DMS114 treated with DMSO at 0.1 percent for 48 hours (cell line): Measurements from ENCODE around the gene R3HDM4.

Experiments
- DNase-seq: peaks from one replicate; lab custom pipeline; 2025; ENCODE audit not compliant: unreplicated experiment; lab: John Stamatoyannopoulos, UW

Gene R3HDM4

DNA sequence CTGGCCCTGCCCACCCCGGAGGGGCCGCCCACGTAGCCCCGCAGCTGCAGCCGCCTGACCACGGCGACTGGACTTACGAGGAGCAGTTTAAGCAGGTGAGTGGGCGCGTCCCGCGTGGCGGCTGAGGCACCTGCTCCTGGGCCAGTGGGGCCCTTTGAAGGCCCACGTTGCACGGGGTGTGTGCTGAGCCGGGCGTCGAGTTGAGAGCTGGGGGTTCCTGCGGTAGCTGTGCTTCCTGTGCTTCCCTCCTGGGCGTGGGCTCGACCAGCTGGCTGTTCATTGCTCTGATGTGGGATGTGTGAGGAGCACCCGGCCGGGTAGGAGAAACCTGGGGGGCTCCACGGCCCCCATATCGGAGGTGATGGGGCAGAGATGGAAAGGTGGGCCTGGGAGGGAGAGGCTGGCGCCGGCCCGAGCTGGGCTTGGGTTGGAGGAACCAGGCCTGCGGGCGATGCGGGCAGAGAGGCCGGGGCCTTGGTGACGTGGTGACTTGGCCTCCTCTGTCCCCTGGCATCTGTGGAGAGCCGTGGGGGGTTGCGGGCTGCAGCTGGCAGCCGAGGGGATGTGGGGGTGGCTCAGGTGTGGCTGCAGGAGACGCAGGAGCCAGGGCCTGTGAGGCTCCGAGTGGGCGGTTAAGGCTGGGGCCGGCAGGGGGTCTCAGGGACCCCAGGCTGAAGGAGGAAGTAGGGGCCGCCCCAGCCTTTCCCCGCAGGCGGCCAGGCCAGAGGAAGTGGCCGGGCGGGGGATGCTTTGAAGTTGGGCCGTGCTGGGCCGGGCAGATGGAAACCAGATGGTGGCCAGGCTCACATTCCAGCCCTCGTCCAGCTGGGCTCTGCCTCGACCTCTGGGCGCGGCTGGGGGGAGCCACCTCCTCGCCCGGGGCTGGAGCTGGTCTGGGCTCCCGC lies 19.9 kb upstream of the R3HDM4 start:
- DNase-seq, result no peak

DNA sequence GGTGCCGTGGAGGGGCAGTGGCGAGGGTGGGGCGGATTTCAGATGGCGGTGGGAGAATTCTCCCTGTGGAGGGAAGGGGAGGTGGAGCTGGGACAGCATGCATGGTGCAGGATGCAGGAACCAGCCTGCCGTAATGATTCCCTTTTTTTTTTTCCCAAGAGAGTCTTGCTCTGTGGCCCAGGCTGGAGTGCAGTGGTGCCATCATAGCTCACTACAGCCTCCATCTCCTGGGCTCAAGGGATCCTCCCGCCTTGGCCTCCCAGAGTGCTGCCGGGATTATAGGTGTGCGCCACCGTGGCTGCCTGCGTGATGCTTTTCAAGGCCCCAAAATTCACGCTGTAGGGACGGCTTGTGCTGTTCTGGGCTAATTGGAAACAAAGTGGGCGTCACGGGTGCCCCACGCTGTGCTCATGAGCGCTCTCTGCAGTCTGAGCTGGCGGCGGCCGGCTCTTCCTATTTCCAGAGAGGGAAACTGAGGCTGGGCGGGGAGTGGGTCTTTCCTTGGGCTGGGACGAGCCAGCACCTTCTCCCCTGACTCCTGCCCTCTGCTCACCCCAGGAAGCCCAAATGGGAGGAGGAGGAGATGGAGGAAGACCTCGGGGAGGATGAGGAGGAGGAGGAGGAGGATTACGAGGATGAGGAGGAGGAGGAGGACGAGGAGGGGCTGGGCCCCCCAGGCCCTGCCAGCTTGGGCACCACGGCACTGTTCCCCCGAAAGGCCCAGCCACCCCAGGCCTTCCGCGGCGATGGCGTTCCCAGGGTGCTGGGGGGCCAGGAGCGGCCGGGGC lies 19.0 kb upstream of the R3HDM4 start:
- DNase-seq, result no peak

DNA sequence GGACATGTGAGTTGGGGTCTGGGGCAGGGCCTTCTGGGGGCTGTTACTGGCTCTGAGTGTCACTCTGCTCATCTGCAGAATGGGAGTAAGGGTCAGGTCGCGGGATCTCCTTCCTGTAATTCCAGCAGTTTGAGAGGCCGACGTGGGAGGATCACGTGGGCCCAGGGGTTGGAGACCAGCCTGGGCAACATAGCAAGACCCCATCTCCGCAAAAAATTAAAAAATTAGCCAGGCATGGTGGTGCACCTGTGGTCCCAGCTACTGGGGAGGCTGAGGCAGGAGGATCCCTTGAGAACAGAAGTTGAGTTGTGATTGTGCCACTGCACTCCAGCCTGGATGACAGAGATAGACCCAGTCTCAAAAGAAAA lies 16.9 kb upstream of the R3HDM4 start:
- no peak for DNase-seq

DNA sequence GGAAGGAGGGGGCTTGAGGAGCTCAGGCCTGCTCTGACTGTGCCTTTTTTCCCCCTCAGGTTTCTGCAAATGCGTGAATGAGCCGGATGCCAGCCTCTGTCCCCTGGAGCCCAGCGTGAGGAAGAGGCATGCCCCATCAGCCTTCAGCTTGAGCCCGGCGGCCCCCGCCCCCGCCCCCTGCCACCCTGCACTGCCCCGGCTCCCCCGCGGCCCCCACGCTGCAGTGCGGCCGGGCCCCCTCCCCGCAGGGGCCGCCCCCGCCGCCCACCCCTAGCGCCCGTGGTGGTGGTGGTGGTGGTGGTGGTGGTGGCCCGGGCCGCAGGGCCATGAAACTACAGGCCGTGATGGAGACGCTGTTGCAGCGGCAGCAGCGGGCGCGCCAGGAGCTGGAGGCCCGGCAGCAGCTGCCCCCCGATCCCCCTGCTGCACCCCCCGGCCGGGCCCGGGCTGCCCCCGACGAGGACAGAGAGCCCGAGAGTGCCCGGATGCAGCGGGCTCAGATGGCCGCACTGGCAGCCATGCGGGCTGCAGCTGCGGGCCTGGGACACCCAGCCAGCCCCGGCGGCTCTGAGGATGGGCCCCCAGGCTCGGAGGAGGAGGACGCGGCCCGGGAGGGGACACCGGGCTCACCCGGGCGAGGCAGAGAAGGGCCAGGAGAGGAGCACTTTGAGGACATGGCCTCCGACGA lies 16.3 kb upstream of the R3HDM4 start:
- DNase-seq, result no peak

DNA sequence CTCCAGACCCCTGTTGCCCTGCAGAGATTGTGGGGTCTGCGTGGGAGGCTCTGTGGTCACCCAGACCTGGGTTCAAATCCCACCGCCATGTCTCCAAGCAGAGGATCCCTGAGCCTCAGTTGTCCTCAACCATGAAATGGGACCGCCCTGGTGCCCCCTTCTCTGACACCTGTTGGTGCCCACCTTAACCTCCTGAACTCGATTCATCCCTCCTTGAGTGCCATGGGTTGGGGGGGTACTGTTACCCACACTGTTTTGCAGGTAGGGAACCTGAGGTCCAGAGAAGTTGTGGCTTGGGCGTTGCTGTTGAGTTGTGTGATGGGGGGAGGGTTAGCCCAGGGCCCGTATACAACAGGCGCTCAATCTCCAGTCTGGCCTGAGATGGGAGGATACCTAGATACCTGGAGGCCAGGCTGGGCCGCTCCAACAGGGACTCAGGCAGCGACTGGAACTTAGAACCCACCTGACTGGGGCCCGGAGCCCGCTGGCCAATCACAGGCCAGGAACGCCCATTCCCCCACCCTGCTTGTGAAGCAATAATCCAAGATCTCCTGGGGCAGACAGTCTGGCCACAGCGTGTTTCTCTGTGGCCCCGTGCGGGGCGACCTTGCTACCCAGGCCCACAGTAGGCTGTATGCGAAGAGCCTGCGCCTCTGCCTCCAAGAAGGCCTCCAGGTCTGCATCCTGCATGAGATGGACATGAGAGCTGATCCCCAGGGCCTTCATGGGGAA lies 15.6 kb upstream of the R3HDM4 start:
- no peak for DNase-seq

DNA sequence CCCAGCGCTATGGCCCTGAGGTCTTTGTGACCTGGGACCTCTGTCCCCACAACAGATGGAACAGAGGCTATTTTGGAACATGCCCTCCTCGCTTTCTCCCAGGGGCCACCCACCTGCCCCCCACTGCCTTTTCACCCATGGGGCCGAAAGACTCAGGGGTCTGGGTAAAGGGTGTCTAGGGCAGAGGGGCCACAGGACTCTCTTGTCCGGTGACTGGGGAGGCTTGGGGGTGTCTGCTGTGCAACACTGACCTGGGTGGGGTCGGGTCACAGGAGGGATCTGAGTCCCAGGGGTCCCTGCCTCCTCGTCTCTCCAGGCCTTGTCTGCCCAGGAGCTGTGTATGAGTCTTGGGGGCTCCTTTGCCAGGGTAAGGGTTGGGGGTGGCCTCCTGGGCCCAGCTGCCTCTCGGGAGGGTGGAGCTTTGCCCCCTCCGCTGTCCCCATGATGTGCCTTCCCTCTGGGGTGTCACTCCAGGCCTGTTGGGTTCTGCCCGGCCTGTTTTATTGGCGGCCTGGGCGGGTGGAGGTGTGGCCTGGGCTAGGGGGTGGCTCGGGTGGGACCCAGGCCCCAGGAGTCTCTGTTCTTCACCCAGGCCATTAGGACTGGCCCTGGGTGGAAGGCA lies 14.9 kb upstream of the R3HDM4 start:
- no peak for DNase-seq

DNA sequence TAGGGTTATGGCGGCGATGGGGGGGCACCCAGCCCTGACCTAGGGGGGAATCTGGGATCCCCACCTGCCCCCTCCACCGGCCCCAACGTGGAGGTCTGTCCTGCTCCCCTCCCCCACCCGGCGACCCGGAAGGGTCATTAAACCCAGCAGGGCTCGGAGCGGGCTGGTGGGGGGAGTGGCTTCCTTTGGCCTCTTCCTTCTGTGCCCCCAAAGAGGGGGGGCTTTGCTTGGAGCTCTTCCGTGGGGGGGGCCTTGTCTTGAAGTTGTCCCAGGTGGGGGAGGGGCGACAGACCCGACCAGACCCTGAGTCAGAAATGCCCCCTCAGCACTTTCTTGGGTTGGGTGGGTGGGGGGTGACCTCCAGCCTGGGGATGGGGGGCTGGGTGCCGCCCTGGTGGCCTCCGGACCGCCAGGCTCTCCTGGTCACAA lies 14.3 kb upstream of the R3HDM4 start:
- DNase-seq, result no peak

DNA sequence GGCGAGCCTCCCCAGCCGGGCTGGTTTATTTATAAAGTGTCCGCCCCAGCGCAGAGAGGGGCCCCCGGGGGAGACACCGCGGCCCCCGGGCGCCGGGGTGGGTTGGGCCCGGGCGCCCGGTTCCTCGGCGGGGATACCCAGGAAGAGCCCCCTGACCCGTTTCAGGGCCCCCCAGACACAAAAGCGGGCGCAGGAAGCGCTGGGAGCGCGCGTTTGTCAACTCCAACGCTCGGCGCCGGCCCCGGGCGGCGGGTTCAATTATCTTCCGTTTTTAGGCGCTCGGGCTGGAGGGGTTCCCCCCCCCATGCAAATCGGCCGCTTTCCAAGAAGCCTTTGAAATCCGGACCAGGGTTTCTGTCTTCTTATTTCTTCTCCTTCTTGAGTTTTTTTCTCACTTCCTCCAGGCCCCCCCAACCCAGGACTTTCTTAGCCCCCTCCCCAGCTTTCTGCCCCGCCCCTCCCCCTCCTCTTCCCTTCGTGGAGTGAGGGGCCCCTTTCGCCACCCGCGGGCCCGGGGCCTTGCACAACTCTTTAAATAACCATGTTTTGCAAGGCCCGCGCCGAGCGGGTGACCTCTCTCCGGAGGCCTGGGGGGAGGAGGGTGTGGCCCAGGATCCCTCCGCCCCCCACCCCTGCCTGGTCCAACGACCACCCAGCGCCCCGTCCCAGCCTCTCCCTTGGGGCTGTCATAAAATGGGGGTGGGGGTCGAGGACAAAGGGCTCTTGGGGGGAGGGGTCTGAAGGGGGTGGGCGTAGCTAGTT lies 13.8 kb upstream of the R3HDM4 start:
- no peak for DNase-seq

DNA sequence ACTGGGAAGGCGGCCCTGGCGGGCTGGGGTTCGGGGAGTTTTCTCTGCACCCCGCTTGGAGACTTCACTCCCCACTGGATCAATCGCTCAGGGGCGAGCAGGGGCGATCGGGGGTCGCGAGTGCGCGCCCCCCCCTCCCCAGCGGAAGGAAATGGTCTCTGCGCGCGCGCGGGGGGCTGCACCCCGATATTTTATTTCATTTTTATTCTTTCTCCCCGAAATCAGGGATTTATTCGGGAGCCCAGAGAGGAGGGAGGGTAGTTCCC lies 13.2 kb upstream of the R3HDM4 start:
- no peak for DNase-seq

DNA sequence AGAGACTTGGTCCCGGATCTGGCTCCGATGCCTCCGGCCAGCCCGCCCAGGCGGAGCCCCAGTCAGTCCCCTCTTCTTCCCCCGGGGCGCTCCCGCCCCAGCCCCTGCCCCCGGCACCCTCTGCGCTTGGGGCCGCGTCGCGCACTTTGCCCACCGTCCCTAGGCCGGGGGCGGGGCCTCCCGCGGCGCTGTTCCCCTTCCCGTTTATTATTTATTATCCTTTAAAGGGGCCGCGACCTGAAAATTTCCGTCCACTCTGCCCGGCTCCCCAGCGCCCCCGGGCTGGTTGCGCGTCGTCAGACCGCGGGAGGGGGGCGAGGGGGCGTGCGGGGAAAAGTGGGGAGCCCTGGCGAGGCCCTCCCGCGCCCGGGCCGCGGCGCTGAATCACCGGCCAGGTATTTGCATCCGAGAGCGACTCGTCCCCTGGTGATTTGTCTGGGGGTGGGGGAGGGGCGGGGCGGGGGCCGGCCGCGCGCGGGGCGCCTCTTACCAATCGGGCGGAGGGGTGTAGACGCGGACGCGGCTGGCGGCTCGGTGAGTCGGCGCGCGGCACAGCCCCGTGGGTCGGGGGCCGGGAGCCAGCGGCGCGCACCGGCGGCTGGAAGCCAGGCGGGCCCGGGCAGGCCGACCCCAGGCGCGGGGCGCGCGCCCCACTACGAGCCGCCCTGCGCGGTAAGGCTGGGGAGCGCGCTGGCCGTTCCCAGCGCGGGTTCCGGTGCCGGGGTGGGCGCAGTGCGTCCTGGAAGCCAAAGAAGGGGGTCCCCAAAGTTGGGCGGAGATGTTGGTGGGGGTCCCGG lies 12.7 kb upstream of the R3HDM4 start, which contains the start of gene ARID3A:
Gene ARID3A, plus strand, starts transcription at position 510 of the 797 bp plus-strand sequence. CDS start 3,494 bp downstream, outside the sequence.
- DNase-seq, result peak; percentile 54

DNA sequence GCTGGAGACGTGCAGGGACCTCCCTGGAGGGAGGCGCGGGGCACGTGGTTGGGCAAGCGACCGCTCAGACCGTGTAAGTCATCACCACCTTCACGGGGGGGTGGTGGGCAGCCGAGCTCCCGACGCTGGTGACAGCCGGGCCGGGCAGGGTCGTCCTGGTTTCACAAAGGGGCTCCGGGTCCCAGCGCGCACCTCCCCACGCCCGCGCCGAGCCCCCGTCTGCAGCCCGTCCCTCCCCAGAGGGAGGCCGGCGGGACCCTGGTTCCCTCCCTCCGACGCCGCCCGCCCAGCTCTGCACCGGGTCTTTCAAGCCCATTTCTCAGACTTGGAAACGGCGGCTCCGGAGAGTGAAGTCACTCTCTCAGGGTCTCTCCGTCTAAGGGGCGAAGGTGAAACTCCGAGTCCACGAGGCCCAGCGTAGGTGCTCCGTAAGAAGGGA lies 12.1 kb upstream of the R3HDM4 start:
- peak; percentile 54 for DNase-seq

DNA sequence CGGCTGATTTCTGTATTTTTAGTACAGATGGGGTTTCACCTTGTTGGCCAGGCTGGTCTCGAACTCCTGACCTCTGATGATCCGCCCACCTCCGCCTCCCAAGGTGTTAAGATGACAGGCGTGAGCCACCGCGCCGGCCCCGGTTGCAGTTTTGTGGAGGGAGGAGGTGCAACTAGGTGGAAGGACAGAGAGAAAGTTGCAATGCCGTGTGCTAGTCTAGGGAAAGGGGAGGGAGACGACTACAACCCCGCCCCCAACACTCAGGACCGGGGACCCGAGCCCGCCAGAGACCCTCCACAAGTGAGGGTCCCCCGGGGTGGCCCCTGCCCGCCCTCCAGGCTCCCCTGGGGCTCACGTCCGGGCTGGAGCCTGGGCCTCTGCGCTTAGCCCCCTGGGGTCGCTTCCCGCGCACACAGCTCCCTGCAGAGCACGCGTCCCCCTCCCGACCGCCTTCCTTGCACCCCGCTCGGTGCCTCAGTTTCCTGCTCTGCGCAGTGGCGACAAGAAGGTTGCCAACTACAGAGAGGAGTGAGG lies 11.6 kb upstream of the R3HDM4 start:
- DNase-seq, result no peak

DNA sequence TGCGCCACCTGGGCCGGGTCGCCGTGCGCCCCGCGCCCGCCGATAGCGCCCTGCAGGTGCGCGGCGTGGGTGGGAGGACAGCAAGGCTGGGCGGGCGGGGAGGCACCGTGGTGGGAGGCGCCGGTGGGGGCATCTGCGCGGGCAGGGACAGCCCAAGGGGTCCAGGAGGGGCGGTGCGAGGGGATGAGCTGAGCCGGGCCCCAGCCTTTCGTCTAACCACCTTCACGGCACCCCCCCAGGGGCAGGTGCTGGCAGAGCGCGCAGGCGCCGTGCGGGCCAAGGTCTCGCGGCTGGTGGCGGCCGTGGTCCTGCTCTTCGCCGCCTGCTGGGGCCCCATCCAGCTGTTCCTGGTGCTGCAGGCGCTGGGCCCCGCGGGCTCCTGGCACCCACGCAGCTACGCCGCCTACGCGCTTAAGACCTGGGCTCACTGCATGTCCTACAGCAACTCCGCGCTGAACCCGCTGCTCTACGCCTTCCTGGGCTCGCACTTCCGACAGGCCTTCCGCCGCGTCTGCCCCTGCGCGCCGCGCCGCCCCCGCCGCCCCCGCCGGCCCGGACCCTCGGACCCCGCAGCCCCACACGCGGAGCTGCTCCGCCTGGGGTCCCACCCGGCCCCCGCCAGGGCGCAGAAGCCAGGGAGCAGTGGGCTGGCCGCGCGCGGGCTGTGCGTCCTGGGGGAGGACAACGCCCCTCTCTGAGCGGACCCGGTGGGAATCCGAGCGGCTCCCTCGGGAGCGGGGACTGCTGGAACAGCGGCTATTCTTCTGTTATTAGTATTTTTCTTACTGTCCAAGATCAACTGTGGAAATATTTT lies 7.2 kb upstream of the R3HDM4 start:
- DNase-seq, result no peak

DNA sequence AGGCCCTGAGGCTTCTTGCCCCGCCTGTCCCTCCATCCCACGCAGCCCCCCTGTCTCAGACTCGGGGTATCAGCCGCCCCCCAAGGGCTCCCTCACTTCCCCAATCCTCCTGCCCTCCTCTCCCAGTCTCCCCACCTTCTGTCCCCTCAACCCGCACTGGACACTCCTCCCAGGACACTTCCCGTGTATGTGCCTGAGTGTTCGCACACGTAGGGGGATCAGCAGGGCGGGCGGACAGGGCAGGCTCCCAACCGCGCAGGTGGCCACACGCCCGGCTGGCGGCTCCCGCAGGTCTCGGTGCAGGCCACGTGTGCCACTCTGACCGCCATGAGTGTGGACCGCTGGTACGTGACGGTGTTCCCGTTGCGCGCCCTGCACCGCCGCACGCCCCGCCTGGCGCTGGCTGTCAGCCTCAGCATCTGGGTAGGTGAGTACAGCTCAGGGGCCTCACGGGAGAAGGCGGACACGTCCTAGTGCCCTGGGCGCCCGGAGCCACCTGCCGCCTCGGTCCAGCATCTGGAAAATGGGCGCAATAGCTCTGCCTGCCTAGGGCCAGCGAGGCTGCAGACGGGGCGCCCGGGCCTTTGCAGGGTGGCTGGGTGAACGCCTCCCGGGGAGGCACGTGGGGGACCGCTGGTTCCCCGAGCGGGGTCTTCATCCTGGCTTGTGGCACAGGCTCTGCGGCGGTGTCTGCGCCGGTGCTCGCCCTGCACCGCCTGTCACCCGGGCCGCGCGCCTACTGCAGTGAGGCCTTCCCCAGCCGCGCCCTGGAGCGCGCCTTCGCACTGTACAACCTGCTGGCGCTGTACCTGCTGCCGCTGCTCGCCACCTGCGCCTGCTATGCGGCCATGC lies 6.4 kb upstream of the R3HDM4 start:
- no peak for DNase-seq

DNA sequence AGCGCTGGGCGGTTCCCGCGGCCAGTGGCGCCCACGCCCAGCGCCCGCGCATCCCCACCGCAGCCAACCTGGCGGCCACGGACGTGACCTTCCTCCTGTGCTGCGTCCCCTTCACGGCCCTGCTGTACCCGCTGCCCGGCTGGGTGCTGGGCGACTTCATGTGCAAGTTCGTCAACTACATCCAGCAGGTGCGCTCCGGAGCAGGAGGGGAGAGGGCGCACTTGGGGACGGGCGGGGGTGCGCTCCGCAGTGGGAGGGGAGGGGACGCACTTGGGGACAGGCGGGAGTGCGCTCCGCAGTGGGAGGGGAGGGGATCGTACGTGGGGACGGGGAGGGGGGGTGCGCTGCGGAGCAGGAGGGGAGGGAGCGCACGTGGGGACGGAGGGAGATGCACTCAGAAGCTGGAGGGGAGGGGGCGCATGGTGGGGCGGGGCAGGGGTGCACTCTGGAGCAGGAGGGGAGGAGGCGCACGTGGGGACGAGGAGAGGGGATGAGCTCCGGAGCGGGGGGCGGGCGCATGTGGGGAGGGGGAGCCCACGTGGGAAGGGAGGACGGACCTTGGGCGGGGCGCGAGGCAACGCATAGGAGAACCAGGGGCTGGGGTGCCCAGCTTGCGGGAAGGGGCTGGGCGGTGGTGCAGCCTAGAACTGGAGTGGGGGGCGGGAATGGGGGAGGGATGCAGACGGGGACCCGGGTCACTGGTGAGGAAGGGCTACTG lies 5.6 kb upstream of the R3HDM4 start:
- DNase-seq, result no peak

DNA sequence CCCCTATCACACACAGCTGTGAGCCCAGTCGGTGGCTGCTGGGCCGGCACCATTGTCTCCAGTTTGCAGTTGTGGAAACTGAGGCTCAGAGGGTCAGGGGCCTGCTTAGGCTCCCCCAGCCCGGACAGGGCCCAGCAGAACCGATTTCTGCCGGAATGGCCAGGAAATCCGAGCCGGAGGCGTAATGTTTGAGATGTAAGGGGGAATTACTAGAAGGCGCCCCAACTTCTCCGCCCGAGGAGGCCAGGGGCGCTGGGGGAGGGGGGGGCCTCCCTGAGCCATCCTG lies 5.1 kb upstream of the R3HDM4 start:
- DNase-seq, result no peak
